NB4 (cell line): ENCODE data around the gene PDE4DIP.
"Not testable (repeated sequence)": the region's sequence is repeated elsewhere in the genome, so short reads cannot be mapped to it uniquely, and the experiment has no call there.

Experiments
- CTCF ChIP-seq: IDR thresholded peaks from one replicate; pipeline ENCODE4 v1.5.1; 2012; ENCODE audit warnings: low read depth, low read length
- MAX ChIP-seq: IDR thresholded peaks from 2 replicates; pipeline ENCODE4 v1.6.1; 2011; ENCODE audit warnings: low read depth, low read length
- POLR2A ChIP-seq: IDR thresholded peaks from 2 replicates; pipeline ENCODE4 v1.6.1; 2011; ENCODE audit warnings: mild to moderate bottlenecking; ENCODE audit not compliant: insufficient read length; ENCODE audit errors: extremely low read depth

GRCh38 chr1:148953730-148954129 lies 109.5 kb downstream of the PDE4DIP start:
- not testable (repeated sequence) for TF ChIP-seq CTCF, MAX, POLR2A
